ENCODE results near the gene TK2. TPM values are rescaled to one million over a fixed set of nuclear protein-coding genes. Genes with fewer than 3 reads are reported as not detected.
A peak's percentile ranks its signal among the peaks of the same experiment; 100 is the strongest.

Gene TK2
- total and polyA plus RNA-seq, 7 donors: 9.6 to 32.7 (median 17.6) TPM

- DNase-seq: no peak
Measured at GRCh38 chr16:66480265-66481080, 69.4 kb downstream of the TK2 start.

GRCh38 chr16:66479661-66480264 lies 70.2 kb downstream of the TK2 start:
- Histone ChIP-seq H3K4me1 (peaks cover 0 to 3% (median 0%) of the 10 kb centered on the region in 4 donors), H3K36me3 (peaks cover 0 to 4% (median 0%) of the 10 kb centered on the region in 4 donors), H3K4me3 (no peak overlapping the region), H3K27ac (no peak overlapping the region), H3K27me3 (peaks cover 0 to 28% (median 0%) of the 10 kb centered on the region in 3 donors), H3K9me3 (no peaks in the 10 kb centered on the region)
- intact Hi-C loops (cut with DNase I): no loop called here
- TF ChIP-seq EP300 (IDR thresholded peaks at IDR 0.05) (no peak), POLR2A (IDR thresholded peaks at IDR 0.05) (no peak), CTCF (IDR thresholded peaks at IDR 0.05) (no peak), POLR2AphosphoS5 (IDR thresholded peaks at IDR 0.05) (no peak)
- DNase-seq: peak; percentile 56
- WGBS, 2 donors: 83 to 87% methylated on average over 5 of the region's 5 CpGs

More at GRCh38 chr16:66480265-66481080, 69.4 kb downstream of the TK2 start:
- 85 to 90% methylated on average over 25 of the region's 25 CpGs for WGBS, 2 donors
- peaks cover 0 to 21% (median 0%) of the 10 kb centered on the region in 3 donors for H3K27me3 ChIP-seq
- no peaks in the 10 kb centered on the region for H3K9me3 ChIP-seq
- no peak overlapping the region for H3K27ac ChIP-seq
- peaks cover 0 to 8% (median 0%) of the 10 kb centered on the region in 4 donors for H3K36me3 ChIP-seq
- peaks cover 0 to 3% (median 0%) of the 10 kb centered on the region in 4 donors for H3K4me1 ChIP-seq
- no peak overlapping the region for H3K4me3 ChIP-seq
- intact Hi-C loops (cut with DNase I): no loop called here
- TF ChIP-seq POLR2A (IDR thresholded peaks at IDR 0.05) (no peak), CTCF (IDR thresholded peaks at IDR 0.05) (no peak), POLR2AphosphoS5 (IDR thresholded peaks at IDR 0.05) (no peak), EP300 (IDR thresholded peaks at IDR 0.05) (no peak)

- 27 to 29% methylated on average over 10 of the region's 10 CpGs for WGBS, 2 donors
- TF ChIP-seq POLR2A (IDR thresholded peaks at IDR 0.05): no peak
- TF ChIP-seq CTCF (IDR thresholded peaks at IDR 0.05): peak; percentile 25 to 68 (median 58)
- no peak for TF ChIP-seq POLR2AphosphoS5 (IDR thresholded peaks at IDR 0.05)
- TF ChIP-seq EP300 (IDR thresholded peaks at IDR 0.05): no peak
- Histone ChIP-seq H3K4me3 (no peak overlapping the region), H3K27ac (no peak overlapping the region), H3K9me3 (no peaks in the 10 kb centered on the region), H3K36me3 (no peaks in the 10 kb centered on the region), H3K4me1 (peaks cover 0 to 3% (median 0%) of the 10 kb centered on the region in 4 donors), H3K27me3 (peaks cover 0 to 29% (median 0%) of the 10 kb centered on the region in 3 donors)
- intact Hi-C loops (cut with DNase I): no loop called here
- DNase-seq: peak; percentile 83
Measured at GRCh38 chr16:66478733-66479511, 71.0 kb downstream of the TK2 start.

GRCh38 chr16:66477028-66477515 lies 72.8 kb downstream of the TK2 start:
- TF ChIP-seq CTCF (IDR thresholded peaks at IDR 0.05) (no peak), POLR2A (IDR thresholded peaks at IDR 0.05) (no peak)
- Histone ChIP-seq H3K4me1 (peaks cover 0 to 3% (median 0%) of the 10 kb centered on the region in 4 donors), H3K4me3 (no peak overlapping the region), H3K36me3 (no peaks in the 10 kb centered on the region), H3K9me3 (no peaks in the 10 kb centered on the region), H3K27ac (no peak overlapping the region), H3K27me3 (peaks cover 0 to 29% (median 0%) of the 10 kb centered on the region in 3 donors)
- 58 to 77% methylated on average over 2 of the region's 2 CpGs for WGBS, 2 donors
- DNase-seq: no peak
- intact Hi-C loops (cut with DNase I): no loop called here
